Activated CD4-positive, alpha-beta T cell treated with anti-CD3 and anti-CD28 coated beads for 1 hour (primary cell): Measurements from ENCODE around the gene CACNA1S.

Experiments
- DNase-seq: peaks from one replicate; pipeline ENCODE4 v3.0.0-alpha.2; 2020

Gene CACNA1S

DNA sequence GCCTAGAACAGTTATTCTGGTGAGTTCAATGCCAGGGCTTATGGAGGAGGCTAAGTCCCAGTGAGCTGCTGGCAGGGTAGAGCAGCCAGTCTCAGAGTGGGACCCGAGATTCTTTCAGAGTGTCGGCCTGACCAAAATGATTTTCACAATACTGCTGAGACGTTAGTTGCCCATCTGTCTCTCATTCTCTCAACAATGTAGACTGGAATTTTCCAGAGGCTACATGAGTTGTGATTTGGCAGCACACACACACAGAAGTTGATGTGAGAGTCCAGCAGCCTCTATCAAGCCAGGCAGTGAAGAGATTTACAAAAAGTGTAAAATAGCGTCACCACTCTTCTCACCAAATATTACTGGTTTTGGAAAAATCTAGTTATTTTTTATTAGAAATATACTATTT is 21.7 kb downstream of the CACNA1S start:
- DNase-seq: no peak

DNA sequence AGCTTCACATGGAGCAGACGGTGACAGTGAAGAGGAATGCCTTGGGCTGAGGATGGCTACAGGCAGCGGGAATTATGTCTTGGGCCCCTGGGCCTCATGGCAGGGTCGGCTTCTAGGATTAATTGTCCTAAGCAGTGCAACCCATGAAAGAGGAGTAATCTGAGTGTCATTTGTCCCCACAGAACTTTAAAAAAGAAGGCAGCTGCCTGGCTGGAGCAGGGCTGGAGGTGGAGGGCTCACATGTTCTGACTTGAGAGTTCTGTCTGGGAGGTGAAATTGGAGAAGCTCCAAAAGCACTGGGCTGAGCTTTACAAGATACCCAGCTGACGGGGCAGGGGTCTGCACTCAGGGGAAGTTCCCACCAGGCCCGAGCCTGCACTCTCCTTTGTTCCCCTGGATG is 22.6 kb downstream of the CACNA1S start:
- no peak for DNase-seq

DNA sequence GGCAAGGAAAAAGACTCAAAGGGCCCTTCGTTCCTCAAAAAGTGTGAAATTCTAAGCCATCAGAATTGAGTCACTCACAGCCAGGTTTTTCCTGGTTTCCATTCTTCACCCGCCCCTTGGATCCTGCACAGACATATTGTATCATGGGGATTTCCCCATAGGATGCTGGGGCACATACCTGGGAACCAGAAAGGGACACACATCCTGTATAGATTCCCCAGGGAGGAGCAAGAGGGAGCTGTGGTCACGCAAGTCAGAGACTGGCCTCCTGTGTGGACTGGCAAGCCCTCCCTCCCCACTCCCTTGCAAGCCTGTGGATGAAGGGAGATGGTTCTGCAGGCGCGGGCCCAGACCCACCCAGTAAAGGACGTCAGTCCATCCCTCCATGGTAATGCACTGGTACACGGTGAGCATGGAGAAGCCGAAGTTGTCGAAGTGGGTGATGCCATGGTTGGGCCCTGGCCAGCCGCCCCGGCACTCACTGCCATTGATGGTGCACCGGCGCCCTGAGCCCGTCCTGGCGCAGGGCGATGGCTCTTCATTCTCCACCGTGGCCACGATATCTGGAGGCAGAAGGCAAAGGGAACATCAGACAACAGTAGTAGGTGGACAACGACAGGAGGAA is 23.2 kb downstream of the CACNA1S start:
- no peak for DNase-seq

DNA sequence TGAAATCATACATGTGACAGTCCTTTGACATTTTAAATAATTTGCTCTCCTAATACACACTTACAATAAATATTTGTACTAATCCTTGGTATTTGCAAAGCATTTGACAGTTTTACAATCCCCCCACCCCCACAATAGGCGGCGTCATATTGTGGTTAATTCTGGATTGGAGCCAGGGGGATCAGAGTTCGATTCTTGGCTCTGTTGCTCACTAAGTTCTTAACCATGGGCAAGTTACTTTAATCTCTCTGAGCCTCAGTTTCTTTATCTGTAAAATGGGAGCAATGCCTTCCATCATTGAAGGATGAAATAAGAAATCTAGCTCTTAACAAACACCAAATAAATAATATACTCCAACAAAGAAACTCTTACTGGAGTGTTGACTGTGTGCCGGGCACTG is 23.8 kb downstream of the CACNA1S start:
- no peak for DNase-seq

DNA sequence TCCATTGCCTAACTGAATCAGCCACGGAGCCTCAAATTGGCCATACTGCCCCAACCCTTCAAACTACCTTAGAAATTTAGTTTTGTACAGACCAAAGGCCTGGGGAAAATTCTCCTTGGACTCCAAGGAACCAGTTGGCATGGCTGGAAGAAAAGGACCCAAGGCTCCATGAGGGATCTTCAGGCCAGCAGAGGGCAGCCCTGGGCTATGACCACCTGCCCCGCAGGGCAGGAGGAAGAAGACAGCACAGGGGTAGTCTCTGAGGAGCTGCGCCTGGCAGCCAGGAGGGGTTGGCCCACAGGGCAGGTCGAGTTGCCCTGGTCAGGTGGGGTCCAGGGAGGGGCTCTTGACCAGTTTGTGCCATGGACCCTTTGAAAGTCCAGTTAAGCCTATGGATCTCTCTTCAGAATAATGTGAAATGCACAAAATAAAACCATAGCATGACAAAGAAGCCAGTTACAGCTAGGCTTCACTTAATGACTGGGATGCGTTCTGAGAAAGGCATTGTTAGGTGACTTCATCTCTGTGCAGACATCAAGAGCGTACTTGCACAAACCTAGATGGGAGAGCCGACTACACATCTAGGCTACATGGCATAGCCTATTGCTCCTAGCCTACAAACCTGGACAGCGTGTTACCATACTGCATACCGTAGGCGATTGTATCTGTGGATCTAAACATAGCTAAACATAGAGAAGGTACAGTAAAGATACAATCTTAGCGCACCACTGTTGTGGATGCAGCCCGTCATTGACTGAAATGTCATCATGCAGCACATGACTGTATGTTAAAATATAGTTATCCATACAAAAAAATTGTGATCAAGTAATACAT is 26.1 kb downstream of the CACNA1S start:
- no peak for DNase-seq

DNA sequence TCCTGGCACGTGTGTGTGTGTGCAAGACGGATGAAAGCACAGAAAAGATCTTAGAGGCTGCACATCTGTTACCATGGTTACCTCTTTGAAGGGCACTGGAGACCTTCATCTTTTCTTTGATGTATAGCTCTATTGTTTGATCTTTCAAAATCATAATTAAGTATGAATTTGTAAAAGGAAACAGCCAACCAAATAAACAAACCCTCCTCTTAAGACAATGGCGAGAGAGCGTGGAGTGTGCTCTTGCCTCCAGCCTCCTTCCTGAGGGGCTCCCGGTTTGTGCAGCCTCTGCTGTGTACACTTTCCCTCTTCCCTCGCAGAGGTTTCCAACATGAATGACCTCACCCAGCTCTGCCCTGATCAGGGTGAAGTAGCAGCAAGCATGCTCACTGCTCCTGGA is 27.9 kb downstream of the CACNA1S start:
- no peak for DNase-seq

DNA sequence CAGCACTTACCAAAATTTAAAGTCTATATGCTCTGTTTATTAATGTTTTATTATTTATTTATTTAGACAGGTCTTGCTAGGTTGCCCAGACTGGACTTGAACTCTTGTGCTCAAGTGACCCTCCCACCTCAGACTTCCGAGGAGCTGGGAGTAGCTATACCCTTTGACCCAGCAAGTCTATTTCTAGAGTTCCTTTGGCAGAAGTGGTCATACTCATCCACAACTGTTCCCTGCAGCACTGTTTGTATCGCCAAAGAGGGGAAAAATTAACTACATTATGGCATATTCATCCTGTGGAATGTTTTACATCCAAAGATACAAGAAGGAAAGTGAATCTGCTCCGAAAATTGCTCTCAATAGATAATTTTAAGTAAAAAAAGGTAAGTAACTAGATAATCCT is 28.5 kb downstream of the CACNA1S start:
- no peak for DNase-seq

DNA sequence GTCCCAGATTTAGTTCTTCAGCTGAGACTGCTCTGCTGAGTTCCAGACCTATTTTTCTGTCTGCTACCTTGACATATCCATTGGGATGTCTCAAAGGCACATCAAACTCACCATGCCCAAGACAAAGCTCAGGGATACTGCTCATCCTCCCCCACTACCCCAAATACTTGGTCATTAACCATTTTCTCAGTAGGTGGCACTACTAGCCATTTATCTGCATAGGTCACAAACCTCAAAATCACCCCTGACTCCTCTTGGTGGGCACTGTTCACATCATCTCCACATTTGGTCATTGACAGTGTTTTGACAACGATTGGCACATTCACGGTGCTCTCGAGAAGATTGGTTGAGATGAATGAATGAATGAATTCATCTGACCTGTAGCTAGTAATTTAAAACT is 32.1 kb downstream of the CACNA1S start:
- DNase-seq: no peak

DNA sequence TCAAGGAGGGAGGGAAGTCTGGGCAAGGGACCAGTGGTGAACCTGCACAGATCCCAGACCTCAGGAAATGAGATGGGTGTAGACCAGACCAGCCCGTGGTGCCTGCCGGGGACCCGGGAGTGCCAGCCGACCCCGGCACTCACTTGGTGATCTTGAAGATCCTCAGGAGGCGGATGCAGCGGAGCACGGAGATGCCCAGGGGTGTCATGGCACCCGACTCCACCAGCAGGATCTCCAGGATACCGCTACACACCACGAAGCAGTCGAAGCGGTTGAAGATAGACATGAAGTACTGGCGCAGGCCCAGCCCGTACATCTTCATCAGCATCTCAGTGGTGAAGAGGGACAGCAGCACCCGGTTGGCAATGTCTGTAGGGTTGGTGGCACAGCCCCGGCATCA is 34.5 kb downstream of the CACNA1S start:
- no peak for DNase-seq

DNA sequence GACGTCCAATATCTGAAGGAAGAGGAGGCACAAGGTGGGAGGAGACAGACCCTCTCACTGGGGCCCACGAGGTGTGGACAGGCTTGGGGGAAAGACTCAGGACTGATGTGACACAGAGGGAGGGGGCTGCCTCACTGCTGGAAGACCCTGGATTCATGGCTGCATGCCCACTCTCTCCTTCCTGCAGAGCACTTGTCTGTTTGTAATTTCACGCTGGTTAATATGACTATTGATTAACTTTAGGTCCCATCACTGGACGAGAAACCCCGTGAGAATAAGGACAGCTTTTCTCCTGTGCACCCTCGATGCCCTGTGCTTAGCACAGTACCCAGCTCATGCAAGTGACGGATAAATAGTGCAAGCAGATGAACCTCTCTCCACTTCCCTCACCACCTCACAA is 35.1 kb downstream of the CACNA1S start:
- no peak for DNase-seq

DNA sequence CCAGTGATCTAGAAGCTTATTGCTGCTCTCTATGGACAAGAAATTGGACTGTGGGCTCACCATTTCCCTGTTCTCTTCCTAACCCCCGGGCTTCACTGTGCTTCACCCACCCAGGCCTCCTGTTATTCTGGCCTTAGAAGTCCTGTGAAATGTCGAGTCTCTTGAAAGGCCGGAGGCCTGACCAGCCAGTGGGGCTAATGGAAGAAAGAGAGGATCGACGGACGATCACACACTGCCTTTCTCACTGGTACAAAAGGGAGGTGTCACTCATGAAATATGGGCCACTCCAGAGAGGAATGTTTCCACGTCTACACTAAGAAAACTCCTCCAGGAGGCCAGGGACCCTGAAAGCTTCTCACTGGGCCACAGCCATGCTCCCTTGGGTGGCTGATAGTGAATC is 36.1 kb downstream of the CACNA1S start:
- no peak for DNase-seq

DNA sequence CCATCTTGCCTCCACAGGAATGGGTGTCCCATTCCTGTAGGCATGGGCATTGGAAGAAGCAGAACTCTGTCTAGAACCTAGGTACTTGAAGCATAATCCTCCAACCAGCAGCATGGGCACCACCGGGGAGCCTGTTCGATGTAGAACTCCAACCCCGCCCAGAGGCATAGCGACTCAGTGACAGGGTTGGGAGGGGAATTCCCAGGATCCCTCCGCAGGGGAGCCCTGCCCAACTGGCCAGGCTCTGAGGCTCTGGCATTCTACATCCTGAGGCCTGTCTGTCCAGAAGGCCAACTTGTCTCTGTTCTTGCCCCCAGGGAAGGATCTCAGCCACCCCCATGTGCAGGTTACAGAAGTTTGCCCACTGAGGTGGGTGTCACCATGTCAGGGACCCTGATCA is 38.2 kb downstream of the CACNA1S start:
- DNase-seq: no peak

DNA sequence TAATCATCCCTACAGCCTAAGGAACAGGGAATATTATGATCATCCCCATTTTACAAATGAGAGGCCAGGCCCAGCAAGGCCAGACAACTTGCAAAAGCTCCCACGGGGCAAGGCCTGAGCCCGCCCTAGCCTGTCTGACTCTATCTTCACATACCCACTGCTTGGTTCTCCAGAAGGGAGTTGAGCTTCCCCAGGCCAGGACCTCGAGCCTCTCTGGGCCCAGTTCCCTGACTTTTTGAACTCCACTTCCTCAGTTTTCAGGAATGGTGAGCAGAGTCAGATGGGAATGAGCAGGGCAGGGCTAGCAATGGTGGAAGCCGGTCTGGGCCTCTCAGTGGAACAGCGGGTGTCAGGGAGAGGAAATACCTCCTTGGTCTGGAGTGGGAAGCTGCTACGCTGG is 39.3 kb downstream of the CACNA1S start:
- no peak for DNase-seq

DNA sequence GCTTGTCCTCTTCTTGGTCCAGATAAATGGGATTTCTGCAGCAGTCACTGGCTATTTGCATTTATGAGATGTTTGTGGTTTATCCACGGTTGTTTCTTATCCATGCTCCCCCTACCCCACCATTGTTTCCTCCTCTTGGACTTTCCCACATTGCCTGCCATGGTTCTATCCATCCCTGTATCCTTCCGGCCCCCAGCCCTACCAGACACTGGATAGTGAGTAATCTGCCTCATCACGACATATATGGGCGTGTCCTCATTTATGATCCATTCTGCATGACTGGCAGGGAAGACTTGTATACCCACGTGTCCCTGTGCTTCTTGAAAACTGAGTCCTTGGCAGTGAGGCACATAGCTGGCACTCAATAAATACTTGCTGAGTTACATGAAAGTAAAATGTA is 40.1 kb downstream of the CACNA1S start:
- no peak for DNase-seq

DNA sequence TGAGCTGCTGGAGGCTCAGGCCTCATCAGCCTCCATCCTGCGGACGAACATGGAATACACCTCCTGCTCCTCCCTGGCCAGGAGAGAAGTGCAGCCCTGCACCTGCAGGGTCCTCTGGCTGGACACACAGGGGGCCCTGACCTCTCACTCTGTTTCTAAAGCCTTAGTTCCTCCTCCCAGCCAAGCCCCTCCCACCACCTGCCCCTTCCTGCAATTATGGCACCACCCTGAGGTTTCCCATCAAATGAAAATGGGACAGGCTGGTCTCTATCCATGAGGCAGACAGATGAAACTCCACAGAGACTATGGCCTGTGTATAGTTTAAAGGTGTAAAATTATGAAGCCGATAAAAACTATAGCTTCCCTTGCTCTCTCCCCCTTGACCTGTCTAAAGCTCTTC is 42.6 kb downstream of the CACNA1S start:
- DNase-seq: no peak

DNA sequence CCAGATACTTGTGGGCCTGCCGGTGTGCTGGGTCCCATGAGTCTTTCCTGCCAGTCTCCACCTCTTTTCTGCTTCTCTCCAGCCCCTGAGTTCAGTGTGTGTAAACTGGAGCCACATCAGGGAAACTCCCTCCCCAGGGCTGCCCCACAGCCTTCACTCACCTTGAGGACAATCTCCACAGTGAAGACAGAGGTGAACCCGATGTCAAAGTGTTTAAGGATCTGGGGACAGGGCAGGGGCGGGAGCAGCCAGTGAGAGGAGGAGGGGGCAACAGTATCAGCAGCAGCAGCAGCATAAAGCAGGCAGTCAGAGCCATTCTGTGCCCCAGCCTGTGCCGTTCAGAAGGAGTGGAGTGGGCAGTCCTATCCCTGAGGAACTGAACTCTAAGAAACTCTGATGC is 43.2 kb downstream of the CACNA1S start:
- no peak for DNase-seq

DNA sequence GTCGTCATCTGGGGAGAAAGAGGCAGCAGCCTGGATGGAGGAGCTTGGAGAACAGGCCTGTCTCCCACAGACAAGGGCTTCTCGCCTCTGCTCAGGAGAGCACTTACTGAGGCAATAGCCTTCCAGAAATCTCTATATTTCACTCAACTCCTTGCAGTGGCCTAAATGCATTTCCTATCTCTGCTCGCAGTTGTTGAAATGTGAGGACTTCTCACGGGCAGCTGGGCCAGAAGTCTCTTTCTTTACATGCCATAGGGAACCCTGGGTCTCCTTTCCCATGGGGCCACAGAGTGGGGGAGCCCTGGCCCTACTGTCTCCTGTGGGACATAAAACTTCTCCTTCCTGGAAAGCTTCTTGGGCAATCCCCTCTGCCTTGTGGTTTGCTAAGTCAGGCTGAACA is 45.2 kb downstream of the CACNA1S start:
- no peak for DNase-seq

DNA sequence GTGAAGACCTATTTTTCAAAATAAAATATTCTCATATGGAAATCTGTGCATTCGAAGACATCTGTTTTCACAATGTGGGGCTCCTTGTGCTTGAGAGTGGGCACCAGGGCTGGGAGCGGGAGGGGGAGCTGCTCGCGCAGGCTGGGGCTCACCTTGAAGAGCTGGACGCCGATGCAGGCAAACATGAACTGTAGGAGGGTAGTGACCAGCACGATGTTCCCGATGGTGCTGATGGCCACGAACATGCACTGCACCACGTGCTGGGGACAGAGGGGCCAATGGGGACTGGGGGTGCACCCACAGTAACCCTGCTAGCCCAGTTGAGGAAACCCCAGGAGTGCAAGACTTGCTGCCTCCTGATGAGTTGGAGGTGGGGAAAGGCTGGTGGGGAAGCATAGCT is 46.5 kb downstream of the CACNA1S start:
- DNase-seq: no peak

DNA sequence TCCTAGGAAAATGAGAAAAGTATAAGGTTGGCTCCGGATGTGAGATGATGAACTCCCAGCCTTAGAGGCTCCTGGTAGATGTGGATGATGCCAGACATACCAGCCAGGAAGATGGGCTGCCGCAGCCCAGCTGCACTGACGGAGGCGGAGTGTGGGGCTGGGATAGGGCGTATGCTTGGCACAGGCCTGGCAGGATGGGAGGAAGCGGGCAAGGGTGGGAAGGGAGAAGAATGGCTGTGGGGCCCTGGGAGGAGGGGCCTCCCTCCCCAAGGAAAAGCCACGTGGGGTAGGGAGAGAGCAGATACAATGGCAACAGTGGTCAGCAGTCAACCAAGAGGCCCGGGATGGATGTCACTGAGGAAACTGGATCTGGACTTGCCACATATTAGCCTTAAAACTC is 47.4 kb downstream of the CACNA1S start:
- no peak for DNase-seq

DNA sequence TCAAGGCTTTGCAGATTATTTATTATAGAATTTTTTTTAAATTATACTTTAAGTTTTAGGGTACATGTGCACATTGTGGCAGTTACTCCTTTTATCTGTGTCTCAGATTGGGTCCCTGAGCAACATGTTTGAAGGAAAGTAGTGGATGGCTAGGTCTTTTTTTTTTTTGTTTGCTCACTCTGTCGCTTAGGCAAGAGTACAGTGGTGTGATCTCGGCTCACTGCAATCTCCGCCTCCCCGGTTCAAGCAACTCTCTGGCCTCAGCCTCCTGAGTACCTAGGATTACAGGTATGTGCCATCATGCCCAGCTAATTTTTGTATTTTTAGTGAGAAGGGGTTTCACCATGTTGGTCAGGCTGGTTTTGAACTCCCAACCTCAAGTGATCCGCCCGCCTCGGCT is 49.1 kb downstream of the CACNA1S start:
- no peak for DNase-seq

DNA sequence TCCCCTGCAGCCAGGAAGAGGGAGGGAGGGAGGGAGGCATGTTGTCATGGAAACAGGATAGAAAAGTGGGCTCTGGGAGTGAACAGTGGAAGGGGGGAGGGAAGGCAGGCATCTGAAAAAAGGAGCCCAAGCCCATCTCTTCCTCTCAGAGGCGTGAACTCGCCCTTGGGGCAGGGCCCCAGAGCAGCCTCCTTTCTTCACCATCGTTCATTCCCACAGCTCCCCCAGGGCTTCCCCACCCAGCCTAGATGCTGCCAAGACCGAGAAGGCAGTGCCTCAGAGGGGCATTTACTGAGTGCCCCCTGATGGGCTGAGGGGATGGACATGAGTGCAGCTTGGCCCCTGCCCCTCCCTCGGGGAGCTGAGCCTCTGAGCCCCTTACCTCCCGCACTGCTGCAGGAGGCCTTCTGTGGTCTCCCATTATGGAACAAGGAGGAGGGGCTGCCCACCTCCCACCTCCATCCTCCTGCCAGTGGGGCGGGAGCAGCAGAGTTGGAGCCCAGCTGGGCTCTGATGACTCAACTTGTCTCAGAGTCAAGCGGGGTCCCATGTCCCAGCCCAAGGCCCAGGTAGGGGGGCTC is 49.6 kb downstream of the CACNA1S start:
- no peak for DNase-seq

DNA sequence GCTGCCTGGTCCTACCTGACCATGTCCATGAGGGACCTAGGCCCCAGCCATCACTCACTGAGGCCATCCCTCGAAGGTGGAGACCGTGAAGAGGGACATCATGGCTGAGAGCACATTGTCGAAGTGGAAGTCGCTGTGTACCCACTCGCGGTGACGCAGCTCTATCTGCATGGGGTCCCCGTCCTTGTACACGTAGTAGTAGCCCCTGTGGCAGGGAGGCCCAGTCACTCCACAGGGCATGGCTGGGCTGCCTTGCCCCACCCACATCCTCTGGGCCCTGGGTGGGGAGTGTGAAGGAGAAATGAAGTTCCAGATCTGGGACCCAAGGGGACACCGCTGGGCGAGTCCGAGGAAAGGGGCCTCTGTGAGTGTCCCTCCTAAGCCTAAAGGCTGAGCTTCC is 50.3 kb downstream of the CACNA1S start:
- no peak for DNase-seq

DNA sequence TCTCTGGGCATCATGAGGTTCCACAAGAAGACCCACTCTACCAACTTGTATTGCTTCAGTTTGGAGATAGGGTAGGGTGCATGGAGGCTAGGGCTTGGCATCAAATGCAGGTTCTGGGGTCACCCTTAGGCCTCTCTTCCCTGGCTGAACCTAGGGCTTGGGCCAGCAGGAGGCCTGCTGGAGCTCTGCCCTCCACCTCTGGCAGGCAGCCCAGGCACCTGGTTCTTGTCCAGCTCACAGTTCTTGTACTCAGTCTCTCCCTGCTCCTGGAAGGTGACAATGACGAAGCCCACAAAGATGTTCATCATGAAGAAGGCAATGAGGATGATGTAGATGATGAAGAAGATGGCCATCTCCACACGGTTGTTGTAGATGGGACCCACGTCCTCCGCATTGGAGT is 51.2 kb downstream of the CACNA1S start:
- DNase-seq: no peak

DNA sequence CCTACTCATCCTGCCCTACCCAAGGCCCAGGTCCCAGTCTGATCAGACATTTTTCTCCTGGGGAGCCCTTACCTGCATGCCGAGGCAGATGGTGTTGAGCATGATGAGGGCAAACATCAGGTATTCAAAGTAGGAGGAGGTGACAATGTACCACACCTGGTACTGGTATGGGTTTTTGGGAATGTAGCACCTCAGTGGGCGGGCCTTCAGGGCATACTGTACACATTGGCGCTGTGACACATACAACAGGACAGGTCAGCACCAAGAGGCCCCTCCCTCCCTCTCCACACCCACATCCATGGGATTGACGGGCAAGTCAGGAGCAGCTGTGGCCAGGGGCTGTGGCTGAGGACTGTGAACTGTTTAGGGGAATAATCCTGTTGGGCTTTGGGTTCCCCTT is 51.6 kb downstream of the CACNA1S start:
- no peak for DNase-seq
